AG04449 (cell line): ENCODE data around the gene TSPAN18.

ENCODE experiments used
- CTCF ChIA-PET: fragments of 350-600 bp; formaldehyde crosslinking; extraction: SDS; loops from one replicate; lab custom pipeline; 2021; ENCODE audit warnings: antibody characterized with exemption; lab: Yijun Ruan, JAX
- POLR2A ChIA-PET: fragments of 400-600, 350-600 bp; formaldehyde crosslinking; extraction: SDS; loops from one replicate; lab custom pipeline; 2020; ENCODE audit warnings: antibody characterized with exemption, inconsistent platforms; lab: Yijun Ruan, JAX
- DNase-seq: peaks from one replicate; pipeline ENCODE4 v3.0.0-alpha.2; 2010; ENCODE audit warnings: low read depth, low spot score
- H3K4me3 ChIP-seq: 2 replicates; pipeline ENCODE4 v1.5.1; 2011; ENCODE audit warnings: low read depth, mild to moderate bottlenecking, control low read depth, low read length
- TF ChIP-seq, protein P1 (sequence below): IDR thresholded peaks from one replicate; pipeline ENCODE4 v1.5.1; 2011; ENCODE audit warnings: mild to moderate bottlenecking, moderate library complexity, low read length, control low read depth, inconsistent platforms; ENCODE audit not compliant: insufficient read depth; ENCODE audit errors: missing control alignments

The TSPAN18 gene

DNA sequence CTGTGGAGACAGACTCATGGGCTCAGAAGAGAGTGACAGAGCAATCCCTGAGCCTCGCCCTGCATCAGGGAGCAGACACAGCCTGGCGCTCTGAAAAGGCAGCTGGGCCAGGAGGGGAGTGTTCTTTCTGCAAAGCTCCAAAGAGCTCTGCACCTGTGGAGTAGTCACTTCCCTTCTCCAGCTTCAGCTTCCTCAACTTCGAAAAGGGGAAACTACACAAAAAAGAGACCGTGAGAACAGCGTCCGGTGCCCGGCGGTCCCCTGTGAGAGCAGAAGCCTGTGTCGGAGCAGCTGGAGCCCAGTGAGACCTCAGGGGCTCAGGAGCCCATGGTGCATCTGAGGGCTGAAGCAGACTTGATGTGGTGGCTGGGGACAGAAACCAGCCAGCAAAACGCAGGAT lies 188.9 kb downstream of the TSPAN18 start:
- DNase-seq, result no peak
- ChIA-PET CTCF (interaction anchor here (1.3 to 21.0 kb wide), 4 partner anchors 12 to 294 kb away, joined by 3 to 659 read pairs (median 14); no protein-coding TSS in a partner anchor), POLR2A (no interaction called here)
- H3K4me3 ChIP-seq, result no peak overlapping the region
- TF ChIP-seq, protein P1, sequence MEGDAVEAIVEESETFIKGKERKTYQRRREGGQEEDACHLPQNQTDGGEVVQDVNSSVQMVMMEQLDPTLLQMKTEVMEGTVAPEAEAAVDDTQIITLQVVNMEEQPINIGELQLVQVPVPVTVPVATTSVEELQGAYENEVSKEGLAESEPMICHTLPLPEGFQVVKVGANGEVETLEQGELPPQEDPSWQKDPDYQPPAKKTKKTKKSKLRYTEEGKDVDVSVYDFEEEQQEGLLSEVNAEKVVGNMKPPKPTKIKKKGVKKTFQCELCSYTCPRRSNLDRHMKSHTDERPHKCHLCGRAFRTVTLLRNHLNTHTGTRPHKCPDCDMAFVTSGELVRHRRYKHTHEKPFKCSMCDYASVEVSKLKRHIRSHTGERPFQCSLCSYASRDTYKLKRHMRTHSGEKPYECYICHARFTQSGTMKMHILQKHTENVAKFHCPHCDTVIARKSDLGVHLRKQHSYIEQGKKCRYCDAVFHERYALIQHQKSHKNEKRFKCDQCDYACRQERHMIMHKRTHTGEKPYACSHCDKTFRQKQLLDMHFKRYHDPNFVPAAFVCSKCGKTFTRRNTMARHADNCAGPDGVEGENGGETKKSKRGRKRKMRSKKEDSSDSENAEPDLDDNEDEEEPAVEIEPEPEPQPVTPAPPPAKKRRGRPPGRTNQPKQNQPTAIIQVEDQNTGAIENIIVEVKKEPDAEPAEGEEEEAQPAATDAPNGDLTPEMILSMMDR, result no peak

DNA sequence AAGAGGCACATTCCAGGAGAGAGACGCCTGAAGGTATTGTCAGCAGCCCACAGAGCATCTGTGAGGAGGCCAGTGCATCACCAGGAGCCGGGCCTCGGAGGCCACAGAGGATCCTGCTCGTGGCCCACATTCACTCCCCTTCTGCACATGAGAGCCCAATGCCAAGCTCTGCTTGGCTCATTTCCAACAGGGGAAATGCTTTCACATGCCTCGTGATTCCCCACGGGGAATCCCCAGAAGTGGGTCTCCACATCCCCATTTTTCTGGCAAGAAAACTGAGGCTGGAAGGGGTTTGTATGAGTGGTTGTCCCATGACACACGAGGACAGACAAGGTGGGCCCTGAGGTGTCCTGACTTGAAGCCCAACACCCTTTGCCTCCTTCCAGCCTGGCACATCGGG lies 189.6 kb downstream of the TSPAN18 start:
- TF ChIP-seq, protein P1, result no peak
- ChIA-PET CTCF (interaction anchor here (0.7 to 21.0 kb wide), 3 partner anchors 11 to 294 kb away, joined by 3 to 659 read pairs (median 25); no protein-coding TSS in a partner anchor), POLR2A (no interaction called here)
- H3K4me3 ChIP-seq, result no peak overlapping the region
- DNase-seq, result no peak

DNA sequence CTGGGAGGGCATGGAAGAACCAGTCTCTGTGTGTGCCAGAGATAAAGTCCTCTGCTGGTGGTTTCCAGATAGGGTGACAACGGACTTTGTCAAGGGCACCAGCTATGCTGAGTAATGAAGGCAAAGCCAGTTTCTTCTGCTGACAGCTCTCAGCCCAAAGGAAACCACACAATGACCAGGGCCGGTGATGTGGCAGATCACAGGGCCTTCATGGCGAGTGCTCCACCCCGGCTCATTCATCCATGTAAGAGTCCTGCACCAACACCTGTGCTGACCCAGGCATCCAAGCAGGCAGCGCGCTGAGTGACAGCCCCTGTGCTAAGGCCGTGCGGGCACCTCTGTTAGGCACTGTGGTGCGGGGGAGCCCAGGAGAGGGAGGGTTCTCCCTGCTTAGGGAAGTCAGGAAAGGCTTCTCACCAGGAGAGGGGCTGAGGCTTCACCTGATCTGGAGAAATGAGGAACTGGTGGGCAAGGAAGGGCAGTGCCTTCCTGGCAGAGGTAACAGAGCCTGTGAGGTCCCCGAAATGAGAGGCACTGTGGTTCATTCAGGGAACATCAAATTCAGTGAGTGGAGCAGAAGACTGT lies 190.1 kb downstream of the TSPAN18 start:
- ChIA-PET POLR2A (no interaction called here), CTCF (interaction anchor here (0.7 to 21.0 kb wide), 4 partner anchors 9 to 295 kb away, joined by 3 to 659 read pairs (median 14); no protein-coding TSS in a partner anchor)
- H3K4me3 ChIP-seq, result no peak overlapping the region
- TF ChIP-seq, protein P1, result no peak
- DNase-seq, result no peak

DNA sequence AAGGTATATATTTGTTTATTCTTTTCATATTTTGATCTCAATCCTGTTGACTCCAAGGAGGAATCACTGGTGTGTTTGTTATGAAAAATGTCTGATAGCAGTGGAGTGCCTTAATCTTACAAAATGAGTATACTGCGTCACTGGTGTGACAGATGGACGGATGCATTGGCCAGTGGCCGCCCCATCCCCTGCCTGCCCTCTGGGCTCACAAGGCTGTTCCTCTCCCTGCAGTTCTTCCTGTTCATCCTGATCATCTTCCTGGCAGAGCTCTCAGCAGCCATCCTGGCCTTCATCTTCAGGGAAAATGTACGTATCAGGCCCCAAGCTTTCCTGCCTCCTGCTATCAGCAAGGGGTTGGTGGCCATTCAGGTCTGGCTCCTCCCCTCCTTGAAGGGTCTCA lies 191.0 kb downstream of the TSPAN18 start:
- ChIA-PET POLR2A (no interaction called here), CTCF (interaction anchor here (1.0 to 4.1 kb wide), 4 partner anchors 10 to 361 kb away, joined by 3 to 25 read pairs (median 4); no protein-coding TSS in a partner anchor)
- H3K4me3 ChIP-seq, result no peak overlapping the region
- TF ChIP-seq, protein P1, result no peak
- DNase-seq, result no peak

DNA sequence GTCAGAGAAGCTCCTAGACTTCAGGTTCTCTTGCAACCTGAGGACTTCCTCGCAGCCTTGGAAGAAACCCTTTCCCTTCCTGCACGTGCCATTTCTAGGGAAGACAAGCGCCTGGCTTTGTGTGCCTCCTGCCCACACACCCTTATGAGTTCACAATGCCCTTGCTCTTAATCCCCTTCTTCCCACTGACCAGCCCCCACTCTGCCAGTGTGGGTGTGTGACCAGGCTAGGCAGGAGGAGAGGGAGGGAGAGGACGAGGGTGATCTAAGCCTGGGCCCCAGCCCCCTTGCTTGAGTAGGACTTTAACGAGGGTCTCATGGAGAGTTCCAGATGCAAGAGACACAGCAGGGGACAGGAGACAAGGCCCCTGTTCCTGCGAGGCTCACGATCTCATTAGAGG lies 193.7 kb downstream of the TSPAN18 start:
- H3K4me3 ChIP-seq, result no peak overlapping the region
- ChIA-PET CTCF (interaction anchor here (0.9 to 4.4 kb wide), 8 partner anchors 7 to 363 kb away, joined by 3 to 29 read pairs (median 5); no protein-coding TSS in a partner anchor), POLR2A (no interaction called here)
- DNase-seq, result no peak
- TF ChIP-seq, protein P1, result no peak

DNA sequence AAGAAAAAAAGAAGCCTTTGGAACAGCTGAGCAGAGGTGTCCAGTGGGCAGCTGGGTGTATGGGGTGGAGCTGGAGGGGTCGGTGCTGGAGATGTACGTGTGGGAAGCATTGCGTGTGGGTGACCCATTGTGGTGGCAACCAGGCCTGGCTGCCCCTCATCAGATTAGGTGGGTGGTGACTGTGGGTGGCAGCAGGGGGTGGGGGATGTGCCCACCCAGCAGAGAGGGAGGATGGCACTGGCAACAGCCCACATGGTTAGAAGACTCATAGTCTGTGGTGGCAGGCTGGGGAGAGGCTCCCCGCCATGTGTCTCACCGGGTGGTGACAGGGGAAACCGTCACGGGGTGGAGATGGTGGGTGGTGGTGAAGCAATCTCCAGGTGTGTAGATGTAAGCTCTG lies 196.4 kb downstream of the TSPAN18 start:
- no peak overlapping the region for H3K4me3 ChIP-seq
- POLR2A ChIA-PET, result no interaction called here
- DNase-seq, result no peak
- CTCF ChIA-PET, result interaction anchor here (0.9 to 2.9 kb wide), 11 partner anchors 8 to 366 kb away, joined by 3 to 13 read pairs (median 3); no protein-coding TSS in a partner anchor
- TF ChIP-seq, protein P1, result no peak
